DMS 273 treated with DMSO at 0.1 percent for 48 hours (cell line): ENCODE measurements around the gene CYP4B1.

Experiments
- DNase-seq: peaks from one replicate; lab custom pipeline; 2025; lab: John Stamatoyannopoulos, UW

CYP4B1 gene

GRCh38 chr1:46797696-46798470 is 963 bp upstream of the CYP4B1 start:
- no peak for DNase-seq

GRCh38 chr1:46800742-46801141 is 1.9 kb downstream of the CYP4B1 start:
- no peak for DNase-seq

GRCh38 chr1:46801323-46802055 is 2.6 kb downstream of the CYP4B1 start:
- no peak for DNase-seq

- no peak for DNase-seq
Observed at GRCh38 chr1:46802081-46802480, 3.2 kb downstream of the CYP4B1 start.

GRCh38 chr1:46802901-46803574 is 4.2 kb downstream of the CYP4B1 start:
- DNase-seq = no peak

- no peak for DNase-seq
Observed at GRCh38 chr1:46804027-46804889, 5.4 kb downstream of the CYP4B1 start.

GRCh38 chr1:46804926-46805325 is 6.1 kb downstream of the CYP4B1 start:
- no peak for DNase-seq

GRCh38 chr1:46805755-46806154 is 6.9 kb downstream of the CYP4B1 start:
- DNase-seq = no peak

- no peak for DNase-seq
Observed at GRCh38 chr1:46806196-46807020, 7.6 kb downstream of the CYP4B1 start.

GRCh38 chr1:46807046-46807972 is 8.5 kb downstream of the CYP4B1 start:
- DNase-seq = no peak

GRCh38 chr1:46809071-46809470 is 10.2 kb downstream of the CYP4B1 start:
- no peak for DNase-seq

- no peak for DNase-seq
Observed at GRCh38 chr1:46809904-46810303, 11.1 kb downstream of the CYP4B1 start.

- no peak for DNase-seq
Observed at GRCh38 chr1:46810596-46810995, 11.8 kb downstream of the CYP4B1 start.

- DNase-seq = no peak
Observed at GRCh38 chr1:46811053-46811452, 12.2 kb downstream of the CYP4B1 start.

- no peak for DNase-seq
Observed at GRCh38 chr1:46812065-46812963, 13.5 kb downstream of the CYP4B1 start.

- no peak for DNase-seq
Observed at GRCh38 chr1:46812996-46813857, 14.4 kb downstream of the CYP4B1 start.

GRCh38 chr1:46813858-46814396 is 15.1 kb downstream of the CYP4B1 start:
- DNase-seq = no peak

- no peak for DNase-seq
Observed at GRCh38 chr1:46815133-46815532, 16.3 kb downstream of the CYP4B1 start.
